Cardiac septum (tissue), 1 donor: ENCODE measurements around the gene MMGT1. TPM values are rescaled to one million over a fixed set of nuclear protein-coding genes. Genes with fewer than 3 reads are reported as not detected.

Experiments
- DNase-seq: peaks from one replicate; pipeline ENCODE4 v3.0.0-alpha.2; 2020; ENCODE audit warnings: low spot score
- intact Hi-C: fragments of 100-400 bp; cut with DNase I; formaldehyde crosslinking; loops from one replicate; pipeline ENCODE4 v1.14.0; 2022
- long read RNA-seq: library from polyadenylated mRNA; unstranded; transcript quantifications from one replicate; pipeline ENCODE4 v2.0.0, GENCODE V29; 2021
- total RNA-seq: library from RNA; stranded (reverse); fragmentation: NEBNext Ultra II Directional; extraction: Animal tissue kit (Norgen Biotek cat#: 25700); gene quantifications from one replicate; pipeline ENCODE4 v1.2.1, GENCODE V29; 2021
- donor health status: DM: no; HTN: no; CAD: no.

The MMGT1 gene
- 29.5 TPM for total RNA-seq
- long read RNA-seq, transcript MMGT1-201 (4 exons, 3,738 nt), result major isoform, 15 of 16 reads
- long read RNA-seq, partial matches to known transcripts, result 0 of 16 reads
- long read RNA-seq, other reads (novel, unspliced or antisense), result 1 of 16 reads

DNA sequence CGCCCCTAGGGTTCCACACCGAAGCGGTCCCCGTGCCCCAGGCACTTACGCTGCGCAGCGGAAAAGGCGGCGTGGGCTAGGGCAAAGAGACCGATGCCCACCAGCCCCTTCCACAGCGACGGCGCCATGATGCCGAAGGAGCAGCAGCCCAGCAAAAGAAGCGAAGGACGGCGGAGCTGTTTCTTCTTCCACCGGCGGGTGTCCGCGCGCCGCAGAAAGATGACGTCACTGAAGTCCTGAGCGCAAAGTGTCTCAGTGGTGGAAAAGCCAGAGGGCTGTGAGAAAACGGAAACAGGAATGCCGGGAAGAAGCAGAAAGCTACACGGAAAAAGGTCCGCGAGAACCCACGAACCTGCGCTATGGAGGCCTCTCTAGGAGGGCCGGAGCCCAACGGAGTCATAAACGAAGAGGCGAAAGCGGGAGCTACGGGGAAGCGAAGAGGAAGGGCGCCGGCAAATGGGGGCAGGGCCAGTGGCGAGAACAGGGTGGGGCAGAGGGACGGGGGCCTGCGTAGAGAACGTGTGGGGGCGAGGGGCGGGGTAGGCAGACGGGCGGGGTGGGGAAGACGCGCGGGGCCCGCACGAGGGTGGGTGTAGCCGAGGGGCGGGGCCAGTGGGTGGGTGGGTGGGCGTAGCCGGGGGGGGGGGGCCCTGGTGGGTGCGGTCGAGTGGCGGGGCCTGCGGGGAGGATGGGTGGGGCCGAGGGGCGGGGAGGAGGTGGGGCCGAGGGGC, at the start of gene MMGT1:
Gene MMGT1 (minus strand): TSS at position 441 of the 731 bp plus-strand sequence. CDS start 313 bp downstream, at position 128.
- intact Hi-C loops, result no loop called here
- DNase-seq, result peak; percentile 92

- DNase-seq, result no peak
- intact Hi-C loops, result no loop called here
Measured at GRCh38 chrX:136021903-136022302, 48.1 kb upstream of the MMGT1 start.

DNA sequence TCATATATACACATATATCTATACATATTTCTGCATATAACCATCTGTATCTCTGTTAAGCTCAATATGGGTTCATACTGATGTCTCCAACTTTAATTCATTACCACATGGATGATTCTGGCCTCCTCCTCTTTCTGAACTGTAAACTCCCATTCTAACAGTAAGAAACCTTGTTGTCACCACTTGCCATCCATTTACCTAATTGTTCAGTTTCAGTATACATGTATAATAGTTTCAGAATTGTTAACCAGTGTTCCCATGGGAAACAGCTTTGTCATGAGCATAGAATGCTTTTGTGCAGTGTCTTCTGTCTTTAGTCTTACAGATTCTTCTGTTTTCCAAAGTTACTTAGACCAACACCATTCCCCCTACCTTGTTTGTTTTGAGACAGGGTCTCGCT, 47.4 kb upstream of the MMGT1 start:
- intact Hi-C loops, result no loop called here
- no peak for DNase-seq

DNA sequence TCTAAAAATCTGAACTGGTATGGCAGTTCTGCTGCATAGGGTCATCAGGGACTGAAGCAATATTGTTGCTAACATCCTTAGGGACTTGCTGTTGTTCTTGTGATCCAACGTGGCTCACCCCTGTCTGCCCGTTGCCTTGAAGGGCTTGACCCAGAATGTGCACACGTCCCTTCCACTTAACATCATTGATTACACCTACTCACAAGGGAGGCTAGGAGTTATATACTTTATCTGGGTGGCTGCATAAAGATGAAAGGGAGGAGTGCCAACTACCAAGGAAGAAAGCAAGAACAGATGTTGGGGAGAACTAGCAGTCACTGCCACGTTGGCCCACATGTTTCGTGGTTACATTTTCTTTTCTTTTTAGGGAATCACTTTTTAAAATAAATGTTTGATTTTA, 45.4 kb upstream of the MMGT1 start:
- intact Hi-C loops, result no loop called here
- DNase-seq, result no peak

DNA sequence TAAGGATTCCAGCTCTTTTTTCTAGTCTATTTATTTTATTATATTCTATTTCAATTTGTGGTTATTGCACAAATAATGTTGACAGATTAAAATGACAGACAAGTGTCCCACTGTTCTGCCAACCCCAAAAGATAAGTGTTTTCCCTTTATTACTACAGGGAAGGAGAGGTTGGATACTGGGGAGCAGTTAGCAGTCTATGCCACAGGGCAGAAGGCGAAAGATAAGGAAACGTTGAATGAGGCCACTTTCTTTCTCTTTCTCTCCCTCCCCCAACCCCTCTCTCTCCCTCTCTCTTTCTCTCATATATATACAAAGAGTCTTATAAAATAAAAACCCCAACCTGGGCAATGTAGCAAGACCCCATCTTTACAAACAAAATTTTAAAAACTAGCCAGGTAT, 43.1 kb upstream of the MMGT1 start:
- intact Hi-C loops, result no loop called here
- no peak for DNase-seq

- no peak for DNase-seq
- intact Hi-C loops, result no loop called here
Measured at GRCh38 chrX:136015016-136015415, 41.2 kb upstream of the MMGT1 start.

DNA sequence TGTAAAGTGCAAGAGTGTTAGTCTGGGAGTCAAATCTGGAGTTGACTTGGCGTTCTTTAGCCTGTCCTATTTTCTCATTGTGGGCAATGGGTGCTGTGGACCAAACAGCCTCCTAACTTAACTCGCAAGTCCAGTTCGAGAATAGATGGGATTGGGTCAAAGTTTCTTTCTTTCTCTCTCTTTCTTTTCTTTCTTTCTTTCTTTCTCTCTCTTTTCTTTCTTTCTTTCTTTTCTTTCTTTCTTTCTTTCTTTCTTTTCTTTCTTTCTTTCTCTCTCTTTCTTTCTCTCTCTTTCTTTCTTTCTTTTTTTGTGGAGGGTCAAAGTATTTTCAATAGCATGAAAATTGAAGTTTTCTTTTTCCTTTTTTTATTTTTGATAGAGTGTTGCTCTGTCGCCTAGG, 14.5 kb upstream of the MMGT1 start:
- intact Hi-C loops, result loop anchor here (5.0 kb wide), 1 partner anchor 509 kb away; the partner anchor contains the start of gene HTATSF1
- DNase-seq, result no peak

- DNase-seq, result no peak
- intact Hi-C loops, result loop anchor here (5.0 kb wide), 1 partner anchor 511 kb away; the partner anchor contains the start of gene HTATSF1
Measured at GRCh38 chrX:135985973-135986310, 12.2 kb upstream of the MMGT1 start.

- intact Hi-C loops, result loop anchor here (5.0 kb wide), 1 partner anchor 512 kb away; the partner anchor contains the start of gene HTATSF1
- peak; percentile 87 for DNase-seq
Measured at GRCh38 chrX:135985157-135985972, 11.6 kb upstream of the MMGT1 start, which contains the start of gene SLC9A6. SLC9A6 (plus strand) TSS chrX:135985435; CDS start chrX:135985659, 224 bp downstream.

DNA sequence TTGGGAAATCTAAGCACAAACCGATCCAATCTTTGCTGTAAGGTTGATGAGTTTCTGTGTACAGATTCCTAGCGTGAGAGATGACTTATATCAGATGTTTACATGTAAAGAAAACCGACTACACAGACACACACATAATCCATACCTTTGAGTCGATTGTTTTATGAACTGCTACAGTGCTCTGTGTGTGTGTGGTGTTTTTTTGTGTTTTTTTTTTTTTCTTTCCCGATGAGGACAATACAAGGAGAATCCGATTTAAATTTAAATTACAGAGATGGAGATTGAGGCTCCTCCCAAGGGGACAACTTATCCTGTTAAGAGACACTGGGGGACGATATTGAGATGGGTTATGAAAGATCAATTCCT, 11.0 kb upstream of the MMGT1 start:
- intact Hi-C loops, result loop anchor here (5.0 kb wide), 1 partner anchor 513 kb away; the partner anchor contains the start of gene HTATSF1
- no peak for DNase-seq

GRCh38 chrX:135984256-135984655, 10.5 kb upstream of the MMGT1 start:
- DNase-seq, result no peak
- intact Hi-C loops, result no loop called here

GRCh38 chrX:135982860-135983259, 9.1 kb upstream of the MMGT1 start:
- intact Hi-C loops, result no loop called here
- no peak for DNase-seq

- intact Hi-C loops, result no loop called here
Measured at GRCh38 chrX:135981668-135982067, 7.9 kb upstream of the MMGT1 start.

GRCh38 chrX:135981010-135981409, 7.2 kb upstream of the MMGT1 start:
- intact Hi-C loops, result no loop called here
- no peak for DNase-seq

More at GRCh38 chrX:135981668-135982067, 7.9 kb upstream of the MMGT1 start:
- no peak for DNase-seq

- no peak for DNase-seq
- intact Hi-C loops, result no loop called here
Measured at GRCh38 chrX:135977611-135978010, 3.8 kb upstream of the MMGT1 start.

DNA sequence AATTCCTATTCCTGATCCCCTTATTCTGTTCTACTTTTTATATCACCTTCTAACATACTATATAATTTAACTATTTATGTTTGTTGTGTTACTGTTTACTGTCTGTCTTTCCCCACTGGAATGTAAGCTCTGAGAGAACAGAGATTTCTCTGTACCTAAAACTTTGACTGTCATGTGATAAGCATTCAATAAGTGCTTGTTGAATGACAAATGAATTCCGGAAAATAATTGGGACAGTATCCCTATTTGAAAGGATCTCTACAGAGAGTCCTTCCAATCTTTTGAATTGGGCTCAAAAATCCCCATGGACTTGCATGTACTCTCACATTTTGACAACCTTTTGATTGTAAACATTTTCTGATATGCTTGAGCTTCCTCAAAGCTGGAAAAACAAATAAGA, 1.6 kb upstream of the MMGT1 start:
- intact Hi-C loops, result no loop called here
- DNase-seq, result no peak

- intact Hi-C loops, result no loop called here
- peak; percentile 83 for DNase-seq
Measured at GRCh38 chrX:135974279-135974856, 580 bp upstream of the MMGT1 start.

- intact Hi-C loops, result no loop called here
- DNase-seq, result no peak
Measured at GRCh38 chrX:135973025-135973547, 702 bp downstream of the MMGT1 start.

- intact Hi-C loops, result no loop called here
- DNase-seq, result no peak
Measured at GRCh38 chrX:135951291-135951690, 22.5 kb downstream of the MMGT1 start.

DNA sequence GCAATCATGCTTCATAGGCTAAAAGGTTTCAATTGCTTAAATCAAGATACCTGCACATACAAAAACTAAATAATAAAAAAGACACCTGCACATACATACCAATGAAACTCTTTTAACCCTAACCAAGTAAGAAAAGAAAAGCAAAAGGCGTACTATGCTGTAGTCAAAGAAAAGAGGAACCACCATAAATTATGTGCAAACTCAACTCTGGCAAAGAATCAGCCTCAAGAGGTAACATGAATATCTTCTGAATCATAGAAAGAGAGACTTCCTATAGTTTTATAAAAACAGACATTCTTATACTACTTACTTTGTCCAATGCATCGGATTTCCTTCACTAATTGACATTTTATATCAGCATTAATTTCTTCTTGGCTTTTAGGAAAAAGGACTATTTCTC, 29.3 kb downstream of the MMGT1 start:
- intact Hi-C loops, result no loop called here
- DNase-seq, result no peak
